Endothelial cell of umbilical vein (primary cell): Measurements from ENCODE around the gene LCMT2. TPM values are rescaled to one million over a fixed set of nuclear protein-coding genes. Genes with fewer than 3 reads are reported as not detected.

ENCODE experiments used
- BruUV-seq: library from RNA; stranded (reverse); fragments of 400-500 nt; replicated peaks from 2 replicates; lab custom pipeline; 2021; lab: Mats Ljungman, UMichigan
- CTCF ChIA-PET: fragments of 300-600, 350-600 bp; sonication (Branson Sonifier 250); formaldehyde crosslinking; loops from one replicate; lab custom pipeline; 2021; ENCODE audit warnings: antibody characterized with exemption, inconsistent platforms; lab: Charles Lee
- POLR2A ChIA-PET: fragments of 300-600, 350-600 bp; sonication (Branson Sonifier 250); formaldehyde crosslinking; loops from one replicate; lab custom pipeline; 2021; ENCODE audit warnings: antibody characterized with exemption, inconsistent platforms; lab: Charles Lee
- DNase-seq: peaks from one replicate; pipeline ENCODE4 v3.0.0-alpha.2; 2011; ENCODE audit warnings: low read depth, low spot score
- FAIRE-seq: peaks from 2 replicates; lab custom pipeline; 2011; peaks lifted over from hg19 to GRCh38; lab: Jason Lieb, UNC
- H2AFZ ChIP-seq: 2 replicates; pipeline ENCODE4 v1.6.0; 2012; ENCODE audit warnings: low read depth, low read length, control low read depth, inconsistent platforms
- H3K27ac ChIP-seq: 2 replicates; pipeline ENCODE4 v1.5.1; 2011; ENCODE audit warnings: low read depth, mild to moderate bottlenecking, control low read depth, low read length, moderate library complexity; ENCODE audit not compliant: insufficient read depth
- H3K27me3 ChIP-seq, 2 experiments: 2 replicates each; pipeline versions ENCODE4 v1.6.0 to v1.6.1; 2011; ENCODE audit warnings: low read length in 2 of 2, mixed read lengths in 1 of 2; ENCODE audit not compliant: control insufficient read depth in 2 of 2, insufficient read depth in 2 of 2
- H3K36me3 ChIP-seq, 2 experiments: 2 replicates in 1 of 2; 3 replicates in 1 of 2; pipeline ENCODE4 v1.5.1; 2011; ENCODE audit warnings: low read length in 2 of 2, mild to moderate bottlenecking in 1 of 2, moderate library complexity in 1 of 2; ENCODE audit not compliant: control insufficient read depth in 2 of 2, insufficient read depth in 2 of 2; ENCODE audit errors: extremely low read depth in 1 of 2
- H3K4me1 ChIP-seq: 3 replicates; pipeline ENCODE4 v1.5.1; 2011; ENCODE audit warnings: mild to moderate bottlenecking, low read length; ENCODE audit not compliant: control insufficient read depth, insufficient read depth; ENCODE audit errors: extremely low read depth
- H3K4me2 ChIP-seq: 2 replicates; pipeline ENCODE4 v1.6.1; 2011; ENCODE audit warnings: low read length, control low read depth, mixed read lengths; ENCODE audit not compliant: insufficient read depth
- H3K4me3 ChIP-seq, 3 experiments: fragments of 200-600 bp in 1 of 3; sonication (generic), shearing (Covaris generic) in 1 of 3; replicated peaks in 1 of 3; 2 replicates each; pipeline ENCODE4 v1.5.1; 2011 to 2016; ENCODE audit warnings: control low read depth in 3 of 3, low read length in 3 of 3, mild to moderate bottlenecking in 2 of 3, inconsistent platforms in 1 of 3, low read depth in 1 of 3, moderate library complexity in 1 of 3; ENCODE audit not compliant: insufficient read depth in 1 of 3
- H3K79me2 ChIP-seq: 2 replicates; pipeline ENCODE4 v1.6.0; 2012; ENCODE audit warnings: low read length, inconsistent platforms; ENCODE audit not compliant: control insufficient read depth, insufficient read depth
- H3K9ac ChIP-seq: replicated peaks from 2 replicates; pipeline ENCODE3; 2011; ENCODE audit warnings: low read length, control low read depth; ENCODE audit not compliant: insufficient read depth; ENCODE audit errors: extremely low read depth
- H3K9me1 ChIP-seq: replicated peaks from 3 replicates; pipeline ENCODE4 v1.6.0; 2011; ENCODE audit warnings: mild to moderate bottlenecking, low read length; ENCODE audit not compliant: control insufficient read depth, insufficient read depth; ENCODE audit errors: extremely low read depth
- H3K9me3 ChIP-seq: replicated peaks from 2 replicates; pipeline ENCODE4 v1.5.1; 2012; ENCODE audit warnings: low read length, inconsistent platforms; ENCODE audit not compliant: control insufficient read depth, insufficient read depth
- H4K20me1 ChIP-seq: replicated peaks from 2 replicates; pipeline ENCODE3; 2011; ENCODE audit warnings: mild to moderate bottlenecking, low read length; ENCODE audit not compliant: control insufficient read depth, insufficient read depth; ENCODE audit errors: extremely low read depth
- EZH2 ChIP-seq: IDR thresholded peaks from 2 replicates; pipeline ENCODE4 v1.6.1; 2012; ENCODE audit warnings: borderline replicate concordance, low read depth, mild to moderate bottlenecking, moderate library complexity, low read length, inconsistent platforms; ENCODE audit not compliant: severe bottlenecking
- FOS ChIP-seq: IDR thresholded peaks from 2 replicates; pipeline ENCODE4 v1.6.1; 2011; ENCODE audit warnings: mild to moderate bottlenecking, low read length, moderate library complexity, borderline replicate concordance; ENCODE audit not compliant: insufficient read depth
- GATA2 ChIP-seq: IDR thresholded peaks from 2 replicates; pipeline ENCODE4 v1.7.0; 2011; ENCODE audit warnings: low read depth, mild to moderate bottlenecking, moderate library complexity, mixed read lengths, low read length; ENCODE audit not compliant: insufficient read length, insufficient read depth
- JUN ChIP-seq: IDR thresholded peaks from 2 replicates; pipeline ENCODE4 v1.6.1; 2011; ENCODE audit warnings: borderline replicate concordance, low read depth; ENCODE audit not compliant: insufficient read length, insufficient read depth
- MYC ChIP-seq: IDR thresholded peaks from one replicate; pipeline ENCODE4 v1.6.1; 2011; ENCODE audit warnings: mild to moderate bottlenecking, low read depth, low read length
- POLR2A ChIP-seq: IDR thresholded peaks from 2 replicates; pipeline ENCODE4 v1.6.1; 2012; ENCODE audit warnings: low read depth, mild to moderate bottlenecking, control low read depth, low read length
- POLR2AphosphoS5 ChIP-seq: IDR thresholded peaks from 2 replicates; pipeline ENCODE4 v1.6.1; 2012; ENCODE audit warnings: low read depth, mild to moderate bottlenecking, control low read depth, low read length, moderate library complexity; ENCODE audit not compliant: insufficient read depth
- dilution Hi-C: fragments of 300-500 bp; cut with MboI; formaldehyde crosslinking; loops from one replicate; pipeline ENCODE4 v1.15.0; 2019; ENCODE audit warnings: low sequenced_read_pairs; ENCODE audit not compliant: extremely low pct_ligation_motif_present
- intact Hi-C: fragments of 100-400 bp; cut with micrococcal nuclease; formaldehyde crosslinking; loops from one replicate; pipeline ENCODE4 v1.10.0; 2022
- polyA plus RNA-seq, 4 experiments: library from polyadenylated mRNA; depleted of rRNA in 3 of 4; stranded (reverse) in 3 of 4; unstranded in 1 of 4; fragments of >200 nt; gene quantifications; 2 replicates each; pipeline versions ENCODE4 v1.2.1 to v1.2.3, GENCODE V29; 2011 to 2012; ENCODE audit warnings: missing spikeins in 1 of 4
- total RNA-seq: library from RNA; stranded (reverse); gene quantifications from 2 replicates; pipeline ENCODE4 v1.2.3, GENCODE V29; 2021
- TF ChIP-seq, protein P1 (sequence below): IDR thresholded peaks from 2 replicates; pipeline ENCODE4 v1.6.1; 2011; ENCODE audit not compliant: insufficient read depth, insufficient read length
- TF ChIP-seq, protein P2 (sequence below), 2 donors: IDR thresholded peaks; 1 replicate in 1 of 2; 2 replicates in 1 of 2; pipeline ENCODE4 v1.5.1; 2011; ENCODE audit warnings: low read length in 2 of 2, mild to moderate bottlenecking in 2 of 2, moderate library complexity in 2 of 2, control low read depth in 1 of 2, inconsistent platforms in 1 of 2, low read depth in 1 of 2; ENCODE audit not compliant: insufficient read depth in 1 of 2; ENCODE audit errors: extremely low read depth in 1 of 2

The LCMT2 gene
- total and polyA plus RNA-seq, 2 donors (not counting 3 experiments of a cell fraction or from before 2014, with no cell fraction given), result 4.1 to 6.1 TPM

- intact Hi-C loops, result no loop called here
- TF ChIP-seq, protein P1, sequence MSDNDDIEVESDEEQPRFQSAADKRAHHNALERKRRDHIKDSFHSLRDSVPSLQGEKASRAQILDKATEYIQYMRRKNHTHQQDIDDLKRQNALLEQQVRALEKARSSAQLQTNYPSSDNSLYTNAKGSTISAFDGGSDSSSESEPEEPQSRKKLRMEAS, result no peak
- TF ChIP-seq FOS (no peak), POLR2AphosphoS5 (no peak), EZH2 (no peak), JUN (no peak), MYC (no peak), GATA2 (no peak), POLR2A (no peak)
- TF ChIP-seq, protein P2, sequence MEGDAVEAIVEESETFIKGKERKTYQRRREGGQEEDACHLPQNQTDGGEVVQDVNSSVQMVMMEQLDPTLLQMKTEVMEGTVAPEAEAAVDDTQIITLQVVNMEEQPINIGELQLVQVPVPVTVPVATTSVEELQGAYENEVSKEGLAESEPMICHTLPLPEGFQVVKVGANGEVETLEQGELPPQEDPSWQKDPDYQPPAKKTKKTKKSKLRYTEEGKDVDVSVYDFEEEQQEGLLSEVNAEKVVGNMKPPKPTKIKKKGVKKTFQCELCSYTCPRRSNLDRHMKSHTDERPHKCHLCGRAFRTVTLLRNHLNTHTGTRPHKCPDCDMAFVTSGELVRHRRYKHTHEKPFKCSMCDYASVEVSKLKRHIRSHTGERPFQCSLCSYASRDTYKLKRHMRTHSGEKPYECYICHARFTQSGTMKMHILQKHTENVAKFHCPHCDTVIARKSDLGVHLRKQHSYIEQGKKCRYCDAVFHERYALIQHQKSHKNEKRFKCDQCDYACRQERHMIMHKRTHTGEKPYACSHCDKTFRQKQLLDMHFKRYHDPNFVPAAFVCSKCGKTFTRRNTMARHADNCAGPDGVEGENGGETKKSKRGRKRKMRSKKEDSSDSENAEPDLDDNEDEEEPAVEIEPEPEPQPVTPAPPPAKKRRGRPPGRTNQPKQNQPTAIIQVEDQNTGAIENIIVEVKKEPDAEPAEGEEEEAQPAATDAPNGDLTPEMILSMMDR (IDR thresholded peaks at IDR 0.05; ENCODE audit: extremely low read depth in 1 of 2, insufficient read depth in 1 of 2, low read depth in 1 of 2, low read length in 2 of 2), result no peak
- Histone ChIP-seq H4K20me1 (no peaks in the 10 kb centered on the region), H3K27me3 (peaks cover 6 to 29% of the 10 kb centered on the region in 2 experiments), H3K4me1 (no peaks in the 10 kb centered on the region), H3K9ac (no peak overlapping the region), H2AFZ (no peak overlapping the region), H3K27ac (no peak overlapping the region), H3K4me2 (no peak overlapping the region), H3K9me1 (no peaks in the 10 kb centered on the region), H3K4me3 (no peak overlapping the region), H3K36me3 (no peaks in the 10 kb centered on the region), H3K79me2 (no peaks in the 10 kb centered on the region), H3K9me3 (no peaks in the 10 kb centered on the region)
- dilution Hi-C loops, result no loop called here
- CTCF ChIA-PET, result interaction anchor here (0.7 to 1.1 kb wide), 2 partner anchors 31 to 91 kb away, joined by 4 read pairs; no protein-coding TSS in a partner anchor
- BruUV-seq, result no TSS peak
- POLR2A ChIA-PET, result no interaction called here
- FAIRE-seq (no peak), DNase-seq (no peak)
Measured at GRCh38 chr15:43316016-43316970, 14.1 kb downstream of the LCMT2 start.
